Activated CD8-positive, alpha-beta memory T cell treated with anti-CD3 and anti-CD28 coated beads, Interleukin-2, amount 50 U/mL, for 24 hours (primary cell): Measurements from ENCODE around the gene UHRF2.
A peak's percentile ranks its signal among the peaks of the same experiment; 100 is the strongest.
"Not testable (repeated sequence)": the region's sequence is repeated elsewhere in the genome, so short reads cannot be mapped to it uniquely, and the experiment has no call there.

Experiments
- DNase-seq: peaks from one replicate; pipeline ENCODE4 v3.0.0-alpha.2; 2020; ENCODE audit errors: extremely low read depth

The UHRF2 gene, protein sequence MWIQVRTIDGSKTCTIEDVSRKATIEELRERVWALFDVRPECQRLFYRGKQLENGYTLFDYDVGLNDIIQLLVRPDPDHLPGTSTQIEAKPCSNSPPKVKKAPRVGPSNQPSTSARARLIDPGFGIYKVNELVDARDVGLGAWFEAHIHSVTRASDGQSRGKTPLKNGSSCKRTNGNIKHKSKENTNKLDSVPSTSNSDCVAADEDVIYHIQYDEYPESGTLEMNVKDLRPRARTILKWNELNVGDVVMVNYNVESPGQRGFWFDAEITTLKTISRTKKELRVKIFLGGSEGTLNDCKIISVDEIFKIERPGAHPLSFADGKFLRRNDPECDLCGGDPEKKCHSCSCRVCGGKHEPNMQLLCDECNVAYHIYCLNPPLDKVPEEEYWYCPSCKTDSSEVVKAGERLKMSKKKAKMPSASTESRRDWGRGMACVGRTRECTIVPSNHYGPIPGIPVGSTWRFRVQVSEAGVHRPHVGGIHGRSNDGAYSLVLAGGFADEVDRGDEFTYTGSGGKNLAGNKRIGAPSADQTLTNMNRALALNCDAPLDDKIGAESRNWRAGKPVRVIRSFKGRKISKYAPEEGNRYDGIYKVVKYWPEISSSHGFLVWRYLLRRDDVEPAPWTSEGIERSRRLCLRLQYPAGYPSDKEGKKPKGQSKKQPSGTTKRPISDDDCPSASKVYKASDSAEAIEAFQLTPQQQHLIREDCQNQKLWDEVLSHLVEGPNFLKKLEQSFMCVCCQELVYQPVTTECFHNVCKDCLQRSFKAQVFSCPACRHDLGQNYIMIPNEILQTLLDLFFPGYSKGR

DNA sequence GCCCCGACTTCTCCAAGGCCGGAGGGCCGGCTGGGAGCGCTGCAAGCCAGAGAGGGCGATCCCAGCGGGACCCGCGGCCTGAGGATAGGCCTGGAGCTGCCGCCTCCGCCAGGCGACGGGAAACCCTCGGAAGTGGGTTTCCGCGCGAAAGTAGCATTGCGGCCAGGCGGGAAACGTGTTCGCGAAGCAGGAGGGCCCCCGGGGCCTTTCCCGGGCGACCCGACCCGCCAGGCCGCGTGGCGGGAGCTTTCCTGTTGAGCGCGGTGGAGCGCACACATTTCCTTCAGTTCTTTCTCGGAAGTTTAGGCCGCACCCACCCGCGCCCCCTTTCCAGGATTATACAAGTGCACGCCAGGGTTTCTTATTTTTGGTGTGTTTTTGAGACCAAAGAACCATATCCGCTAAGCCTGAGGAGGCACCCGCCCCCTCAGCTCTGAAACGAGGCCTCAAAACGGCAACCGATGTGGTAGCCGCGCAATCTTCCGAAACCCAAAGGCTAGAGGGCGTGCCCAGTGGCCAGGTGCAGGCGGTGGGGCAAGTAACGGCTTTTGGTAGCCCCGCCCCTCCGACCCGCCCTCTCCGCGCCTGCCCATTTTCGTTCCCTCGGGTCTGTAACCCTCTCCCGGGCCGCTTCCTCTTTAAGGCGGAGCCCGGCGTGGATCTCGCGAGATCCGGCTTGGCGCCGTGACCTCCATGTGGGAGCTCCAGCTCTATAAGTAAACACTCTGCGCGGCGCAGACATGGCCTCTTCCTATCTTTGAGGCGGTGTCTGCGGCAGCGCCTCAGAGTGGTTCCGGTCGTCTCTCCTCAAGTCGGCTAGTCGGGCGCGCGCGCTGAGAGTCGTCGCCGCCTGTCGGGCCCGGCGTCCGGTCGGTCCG lies at the start of gene UHRF2:
Gene UHRF2 (plus strand): TSS at position 713 of the 878 bp plus-strand sequence. CDS start 292 bp downstream, outside the sequence.
- peak; percentile 99 for DNase-seq

DNA sequence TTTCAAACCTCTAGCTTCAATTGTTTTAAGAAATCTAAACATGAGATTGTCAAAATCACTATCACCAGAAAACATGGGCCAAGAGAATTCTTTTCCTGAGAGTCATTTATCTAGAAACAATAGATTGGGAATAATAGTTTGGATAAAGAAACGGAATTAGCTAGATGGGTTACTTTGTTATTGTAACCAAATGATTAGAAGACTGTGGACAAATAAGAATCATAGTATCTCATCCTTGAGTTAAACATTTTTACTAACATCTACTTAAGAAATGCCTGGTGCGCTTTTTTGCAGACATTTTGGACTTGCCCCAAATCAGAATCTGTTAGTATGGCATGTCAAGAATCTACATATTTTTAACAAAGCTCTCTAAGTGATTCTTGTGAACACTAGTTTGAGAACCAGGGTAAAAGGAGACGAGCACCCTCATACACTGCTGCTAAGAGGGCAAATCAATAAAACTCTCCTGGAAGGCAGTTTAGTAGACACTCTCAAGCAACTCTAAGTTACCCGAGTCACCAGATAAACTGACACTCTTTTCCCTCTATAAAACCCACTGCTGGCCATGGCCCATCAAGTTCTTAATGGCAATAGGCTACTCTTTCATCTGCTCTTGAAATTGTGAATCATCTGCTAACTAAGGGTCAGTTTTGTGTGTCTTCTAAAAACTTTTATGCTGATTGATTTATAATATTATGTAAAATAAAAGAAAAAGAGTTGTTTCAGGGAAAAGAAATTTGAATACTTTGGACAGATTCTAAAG lies 45.7 kb upstream of the UHRF2 start:
- no peak for DNase-seq

DNA sequence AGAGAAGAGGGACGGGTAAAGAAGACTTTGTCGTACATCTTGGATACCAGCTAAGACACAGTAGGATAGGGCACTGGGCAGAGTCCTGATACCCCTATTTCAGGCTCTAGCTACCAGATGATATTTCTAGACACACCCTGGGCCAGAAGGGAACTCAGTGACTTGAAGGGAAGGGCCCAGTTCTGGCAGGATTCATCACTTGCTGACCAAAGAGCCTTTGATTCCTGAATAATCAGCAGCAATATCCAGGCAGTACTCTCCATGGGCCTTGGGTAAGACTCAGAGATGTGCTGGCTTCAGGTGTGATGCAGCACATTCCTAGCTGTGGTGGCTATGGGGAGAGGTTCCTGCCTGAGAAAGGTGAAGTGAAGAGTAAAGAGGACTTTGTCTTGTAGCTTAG lies 44.2 kb upstream of the UHRF2 start:
- no peak for DNase-seq

DNA sequence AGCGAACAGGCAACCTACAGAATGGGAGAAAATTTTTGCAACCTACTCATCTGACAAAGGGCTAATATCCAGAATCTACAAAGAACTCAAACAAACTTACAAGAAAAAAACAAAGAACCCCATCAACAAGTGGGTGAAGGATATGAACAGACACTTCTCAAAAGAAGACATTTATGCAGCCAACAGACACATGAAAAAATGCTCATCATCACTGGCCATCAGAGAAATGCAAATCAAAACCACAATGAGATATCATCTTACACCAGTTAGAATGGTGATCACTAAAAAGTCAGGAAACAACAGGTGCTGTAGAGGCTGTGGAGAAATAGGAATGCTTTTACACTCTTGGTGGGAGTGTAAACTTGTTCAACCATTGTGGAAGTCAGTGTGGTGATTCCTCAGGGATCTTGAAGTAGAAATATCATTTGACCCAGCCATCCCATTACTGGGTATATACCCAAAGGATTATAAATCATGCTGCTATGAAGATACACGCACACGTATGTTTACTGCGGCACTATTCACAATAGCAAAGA lies 31.5 kb upstream of the UHRF2 start:
- not testable (repeated sequence) for DNase-seq

DNA sequence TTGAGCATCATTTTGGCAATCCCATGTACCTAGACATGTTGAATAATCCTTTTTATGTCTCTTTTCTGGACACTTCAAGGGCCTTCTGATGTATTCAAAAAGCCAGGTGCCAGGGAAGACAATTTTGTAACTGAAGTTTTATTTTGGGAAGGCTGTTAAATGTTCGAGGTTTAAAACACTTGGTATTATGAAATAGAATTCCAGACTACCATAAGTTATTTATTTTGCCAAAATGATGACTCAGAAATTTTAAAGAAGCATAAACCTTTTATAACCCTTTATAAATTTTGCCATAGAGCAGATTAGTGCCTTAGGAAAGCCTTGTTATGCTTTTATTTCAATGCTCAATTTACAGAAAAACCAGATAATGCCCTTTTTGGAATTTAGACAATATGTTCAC lies 30.3 kb upstream of the UHRF2 start:
- DNase-seq = no peak

DNA sequence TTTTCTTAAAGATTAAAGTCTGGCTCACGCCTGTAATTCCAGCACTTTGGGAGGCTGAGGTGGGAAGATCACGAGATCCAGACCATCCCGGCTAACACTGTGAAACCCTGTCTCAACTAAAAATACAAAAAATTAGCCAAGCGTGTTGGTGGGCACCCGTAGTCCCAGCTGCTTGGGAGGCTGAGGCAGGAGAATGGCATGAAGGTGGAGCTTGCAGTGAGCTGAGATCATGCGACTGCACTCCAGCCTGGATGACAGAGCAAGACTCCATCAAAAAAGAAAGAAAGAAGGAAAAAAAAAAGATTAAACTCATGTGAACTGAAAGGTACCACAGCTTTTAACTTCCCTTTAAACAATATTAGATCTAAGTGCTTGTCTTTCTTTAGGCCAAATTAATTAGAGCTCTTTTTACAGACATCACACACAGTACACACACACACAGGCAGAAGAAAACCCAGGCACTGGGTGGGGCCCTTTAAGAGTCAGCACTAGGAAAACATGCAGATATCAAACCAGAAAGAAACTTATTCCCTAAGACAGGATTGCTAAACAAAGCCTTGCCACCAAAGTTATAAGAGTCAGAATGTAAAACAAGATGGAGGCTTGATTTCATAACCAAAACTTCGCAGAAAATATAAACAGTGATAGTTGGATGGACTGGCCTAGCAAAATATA lies 29.3 kb upstream of the UHRF2 start:
- DNase-seq = no peak

DNA sequence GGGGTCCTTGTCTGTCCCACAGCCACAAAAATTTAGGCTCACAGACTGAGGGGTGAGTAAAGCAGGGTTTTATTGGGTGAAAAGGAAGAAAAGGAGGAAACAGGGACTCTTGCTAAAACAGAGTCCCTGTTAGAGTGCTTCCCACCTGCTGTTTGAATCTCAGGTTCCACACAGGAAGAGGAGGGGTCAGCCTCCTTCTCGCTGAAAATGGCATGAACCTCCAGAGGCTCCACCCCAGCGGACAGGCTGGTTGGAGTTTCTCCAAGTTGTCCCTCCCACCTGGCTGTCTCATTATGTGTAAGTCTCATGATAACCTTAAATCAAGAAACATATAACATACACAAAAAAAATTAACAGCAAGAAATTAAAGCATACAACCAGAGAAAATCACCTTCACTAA lies 28.3 kb upstream of the UHRF2 start:
- no peak for DNase-seq

DNA sequence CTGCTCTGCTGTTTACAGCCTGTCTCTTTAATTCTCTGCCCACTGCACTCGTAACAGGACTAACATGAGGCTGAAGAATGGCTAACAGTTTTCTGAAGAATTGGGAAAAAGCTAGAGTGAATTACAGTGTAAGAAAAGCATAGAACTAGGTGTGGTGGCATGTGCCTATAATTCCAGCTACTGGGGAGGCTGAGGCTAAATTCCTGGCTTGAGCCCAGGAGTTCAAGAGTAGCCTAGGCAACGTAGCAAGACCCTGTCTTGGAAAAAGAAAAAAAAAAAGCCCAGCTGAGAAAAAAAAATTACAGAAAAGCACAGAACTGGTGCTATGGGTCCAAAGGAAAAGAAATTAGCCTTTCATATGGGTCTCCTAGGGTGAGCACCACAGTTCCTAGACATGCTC lies 13.9 kb upstream of the UHRF2 start:
- DNase-seq = no peak

DNA sequence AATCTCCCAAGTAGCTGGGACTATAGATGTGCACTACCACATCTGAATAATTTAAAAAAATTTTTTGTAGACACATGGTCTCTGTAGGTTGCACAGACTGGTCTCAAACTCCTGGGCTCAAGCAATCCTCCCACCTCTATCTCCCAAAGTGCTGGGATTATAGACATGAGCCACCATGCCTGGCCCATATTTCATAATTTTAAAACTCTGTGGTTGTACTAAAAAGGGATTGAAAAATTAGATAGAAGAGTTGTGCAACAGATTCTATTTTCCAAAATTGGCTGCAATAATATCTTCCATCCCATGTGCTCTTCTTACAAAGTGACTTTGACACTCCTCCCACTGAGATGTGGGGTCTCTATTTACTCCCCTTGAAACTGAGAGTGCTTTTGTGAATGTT lies 7.6 kb upstream of the UHRF2 start:
- DNase-seq = no peak

DNA sequence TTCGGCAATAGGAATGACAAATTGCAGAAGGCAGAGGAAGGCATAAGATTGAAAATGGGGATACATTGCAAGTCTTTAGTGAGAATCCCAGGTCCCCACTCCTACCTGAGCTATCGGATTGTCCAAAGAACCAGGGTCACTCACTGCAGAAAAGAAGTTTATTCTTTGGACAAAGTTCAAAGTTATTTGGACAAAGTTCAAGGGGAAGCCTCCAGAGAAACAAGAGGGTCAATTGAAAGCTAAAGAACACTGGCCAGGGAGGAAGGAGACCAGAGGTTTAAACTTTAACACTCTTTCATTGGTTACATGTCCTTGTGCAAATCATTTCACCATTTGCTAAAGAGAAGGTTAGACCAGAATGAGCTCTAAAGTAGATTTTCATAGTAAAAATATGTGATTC lies 5.2 kb upstream of the UHRF2 start:
- DNase-seq = no peak

DNA sequence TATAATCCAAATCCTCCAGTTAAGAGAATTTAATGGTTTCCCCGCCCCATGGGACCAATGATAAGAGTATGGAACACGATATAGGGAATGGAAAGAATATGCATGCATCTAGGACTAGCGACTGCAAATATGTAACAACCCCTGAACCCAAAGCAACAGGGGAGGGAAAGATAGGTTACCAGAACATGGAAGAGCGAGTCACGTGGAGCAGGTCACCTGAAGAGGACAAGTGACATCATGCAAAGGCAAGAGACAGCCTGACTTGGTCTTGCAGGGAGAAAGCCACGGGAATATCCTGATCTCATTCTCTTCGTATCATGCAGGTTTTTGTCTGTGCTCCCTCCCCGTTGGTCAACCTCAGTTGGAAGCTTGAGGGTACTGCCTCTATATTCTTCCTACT lies 4.7 kb upstream of the UHRF2 start:
- no peak for DNase-seq

DNA sequence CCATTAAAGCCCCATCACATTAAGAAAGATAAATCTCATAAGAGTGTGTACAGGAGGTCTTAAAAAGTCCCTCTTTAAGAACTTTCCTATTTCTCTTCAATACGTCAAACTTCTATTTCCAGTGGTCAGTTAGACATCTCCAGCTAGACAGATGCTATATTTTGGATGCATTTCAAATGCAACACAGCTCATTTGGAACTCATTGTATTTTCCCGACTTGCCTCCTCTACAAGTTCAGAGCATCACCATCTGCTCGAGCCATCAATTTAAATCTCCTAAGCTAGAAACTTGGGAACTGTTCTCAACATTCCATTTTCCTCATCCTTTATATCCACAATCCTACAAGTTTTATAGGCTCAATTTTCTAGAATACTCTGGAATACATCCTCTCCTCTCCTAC lies 3.2 kb upstream of the UHRF2 start:
- no peak for DNase-seq

DNA sequence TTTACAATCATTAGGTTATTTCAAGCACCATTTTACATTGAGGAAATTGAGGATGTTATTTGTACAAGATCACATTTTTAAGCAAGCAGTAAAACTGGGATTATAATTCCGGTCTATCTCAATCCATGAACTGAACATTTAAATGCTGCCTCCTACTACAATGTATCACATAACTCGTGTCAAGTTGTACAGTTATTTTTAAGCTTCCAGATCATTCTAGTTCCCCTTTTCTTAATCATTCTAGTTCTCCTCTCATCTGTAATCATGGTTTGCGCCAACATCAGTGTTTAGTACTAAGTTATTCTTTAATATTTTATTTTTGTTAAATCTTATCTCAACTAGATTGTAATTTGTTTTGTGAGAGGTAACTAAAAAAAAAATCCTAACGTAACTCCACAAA lies 2.4 kb upstream of the UHRF2 start:
- no peak for DNase-seq

DNA sequence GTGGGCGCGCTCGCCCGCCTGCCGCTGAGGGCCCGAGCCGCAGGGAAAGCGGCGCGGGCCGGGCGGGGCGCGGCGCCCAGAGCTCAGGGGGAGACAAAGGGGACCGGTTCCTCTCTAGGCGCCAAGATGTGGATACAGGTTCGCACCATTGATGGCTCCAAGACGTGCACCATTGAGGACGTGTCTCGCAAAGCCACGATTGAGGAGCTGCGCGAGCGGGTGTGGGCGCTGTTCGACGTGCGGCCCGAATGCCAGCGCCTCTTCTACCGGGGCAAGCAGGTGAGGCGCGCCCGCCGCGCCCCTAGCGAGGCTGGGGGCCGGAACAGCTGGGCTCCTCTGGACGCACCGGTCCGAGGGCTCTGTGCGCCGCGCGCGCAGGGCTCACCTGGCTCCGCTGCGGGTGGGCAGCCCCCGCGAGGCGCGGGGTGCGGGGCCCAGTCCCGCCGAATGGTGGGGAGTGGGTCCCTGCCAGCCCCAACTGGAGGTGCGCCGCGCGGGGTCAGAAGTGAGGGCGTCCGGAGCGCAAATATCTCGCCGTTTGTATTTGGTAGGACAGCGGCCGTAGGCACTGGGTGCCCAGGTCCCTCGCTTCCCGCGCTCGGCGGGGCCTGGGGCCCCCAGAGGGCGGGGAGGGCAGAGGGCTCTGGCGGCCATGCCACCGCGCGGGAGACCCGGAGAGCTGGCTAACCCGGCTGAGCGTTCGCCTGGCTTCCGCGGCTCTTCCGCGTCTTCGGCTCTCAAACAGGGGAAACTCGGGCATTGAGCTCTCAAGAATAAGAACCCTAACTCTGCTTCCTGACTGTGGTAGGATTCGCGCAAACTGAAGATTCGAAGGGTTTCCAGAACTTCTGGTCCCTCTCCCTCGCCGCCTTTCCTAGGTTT lies 607 bp downstream of the UHRF2 start:
- DNase-seq = no peak

DNA sequence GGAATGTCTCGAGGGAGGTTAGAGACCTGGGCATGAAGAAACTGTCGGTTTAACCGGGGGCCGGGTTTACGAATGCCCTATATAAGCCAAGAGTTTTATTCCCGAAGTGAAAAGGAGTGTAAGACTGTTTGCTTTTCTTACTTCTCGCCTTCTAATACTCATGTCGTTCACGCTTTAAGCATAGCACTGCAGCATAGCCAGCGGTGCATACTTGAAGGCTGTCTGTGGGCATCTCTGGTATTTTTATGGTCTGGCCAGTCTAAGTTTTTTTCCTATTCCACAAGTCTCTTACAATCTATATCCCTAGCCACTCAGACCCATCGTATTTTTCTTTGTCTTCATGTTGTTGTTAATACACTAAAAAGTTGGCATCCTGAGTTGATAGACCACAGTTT lies 1.2 kb downstream of the UHRF2 start:
- no peak for DNase-seq

DNA sequence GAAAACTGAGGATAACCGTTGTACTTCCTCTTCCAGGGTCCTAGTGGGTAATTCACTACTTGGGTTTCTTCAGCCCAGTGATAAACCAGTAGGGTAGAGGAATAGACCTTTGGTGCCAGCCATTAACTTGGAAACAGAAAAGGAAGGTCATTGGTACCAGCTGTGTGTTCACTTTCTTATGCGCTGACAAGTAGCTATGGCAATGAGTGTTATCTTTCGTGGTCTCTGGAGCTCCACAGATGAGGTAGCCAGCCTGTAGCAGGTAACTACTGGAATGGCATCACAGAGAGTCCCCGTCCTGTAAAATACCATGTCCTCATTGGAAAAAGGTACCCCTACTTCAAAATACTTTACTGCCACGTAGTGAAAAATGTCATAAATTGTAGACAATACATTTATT lies 2.3 kb downstream of the UHRF2 start:
- DNase-seq = no peak

DNA sequence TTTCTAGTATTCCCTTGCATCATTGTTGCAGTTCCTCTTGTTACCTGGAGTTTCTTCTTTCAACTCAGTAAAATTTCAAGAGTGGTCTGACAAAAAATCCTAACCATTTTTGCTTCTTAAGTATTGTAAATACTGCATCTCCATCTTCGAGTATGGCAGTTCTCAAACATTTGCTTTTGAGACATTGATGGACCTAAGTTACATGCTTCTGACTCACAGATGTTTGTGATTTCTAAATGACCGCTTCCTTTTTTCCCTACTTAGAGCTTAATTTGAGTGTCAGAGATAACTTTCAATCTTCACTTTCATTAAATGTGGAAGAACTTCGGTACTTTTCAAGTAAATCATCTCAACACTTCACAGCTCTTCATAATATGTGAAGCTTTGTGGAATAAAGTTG lies 4.2 kb downstream of the UHRF2 start:
- no peak for DNase-seq

DNA sequence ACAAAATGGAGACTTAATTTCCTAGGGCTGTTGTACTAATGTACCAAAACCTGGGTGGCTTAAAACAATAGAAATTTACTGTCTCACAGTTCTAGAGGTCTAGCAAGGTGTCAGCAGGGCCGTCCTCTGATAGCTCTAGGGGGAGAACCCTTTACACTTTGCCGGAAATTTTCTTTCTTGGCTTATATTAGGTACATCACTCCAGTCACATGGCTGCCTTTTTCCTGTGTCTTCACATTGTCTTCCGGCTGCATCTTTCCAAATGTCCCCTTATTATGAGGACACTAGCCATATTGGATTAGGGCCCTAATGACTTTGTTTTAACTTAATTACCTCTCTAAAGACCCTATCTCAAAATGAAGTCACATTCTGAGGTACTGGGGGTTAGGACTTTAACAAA lies 5.8 kb downstream of the UHRF2 start:
- no peak for DNase-seq

DNA sequence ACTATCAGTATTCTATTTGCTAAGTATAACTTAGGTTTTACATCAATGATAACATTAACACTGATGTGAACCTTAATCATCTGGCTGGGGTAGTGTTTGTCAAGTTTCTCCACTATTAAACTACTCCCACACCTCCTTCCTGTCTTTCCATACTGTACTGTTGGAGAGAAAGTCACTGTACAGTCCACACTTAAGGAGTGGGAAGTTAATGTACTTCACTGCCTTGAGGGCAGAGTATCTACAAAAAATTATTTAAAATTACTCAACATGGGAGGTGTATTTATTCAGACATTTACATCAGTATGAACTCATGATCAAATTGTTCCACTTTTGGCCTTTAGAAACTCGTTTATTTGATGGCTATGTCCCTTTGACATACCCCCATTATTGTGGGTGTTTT lies 11.9 kb downstream of the UHRF2 start:
- no peak for DNase-seq

DNA sequence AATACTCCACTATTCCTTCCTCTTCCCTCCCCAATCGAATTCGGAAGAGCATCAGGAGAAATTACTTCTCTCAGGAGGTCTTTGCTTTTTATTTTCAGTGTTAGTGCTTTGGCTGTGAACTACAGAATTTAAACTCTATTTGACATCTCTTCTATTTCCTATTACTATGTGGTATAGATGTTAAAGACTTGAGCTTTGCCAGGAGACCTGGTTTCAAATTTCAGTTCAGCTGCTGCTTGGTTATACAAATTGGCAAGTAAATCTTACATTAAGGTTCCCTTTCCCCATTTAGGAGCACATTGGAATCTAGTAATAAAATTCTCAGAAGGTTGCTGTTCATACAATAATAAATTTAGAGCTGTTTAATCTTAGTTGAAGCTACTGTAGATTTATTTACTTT lies 13.1 kb downstream of the UHRF2 start:
- no peak for DNase-seq
